GM23338 (cell line): ENCODE measurements around the gene NPDC1. TPM values are rescaled to one million over a fixed set of nuclear protein-coding genes. Genes with fewer than 3 reads are reported as not detected.

ENCODE experiments used
- ATAC-seq: fragments of 200-7000 bp; cut with Tn5 transposase; 3 replicates; pipeline ENCODE4 v1.9.1; 2020
- DNase-seq: peaks from one replicate; pipeline ENCODE4 v3.0.0-alpha.2; 2015; ENCODE audit warnings: low spot score
- H2AFZ ChIP-seq: fragments of 200-600 bp; sonication (generic); 2 replicates; pipeline ENCODE4 v1.8.0; 2016; ENCODE audit warnings: antibody characterized with exemption, mild to moderate bottlenecking, moderate library complexity
- H3F3A ChIP-seq: fragments of 200-600 bp; sonication (generic); replicated peaks from 2 replicates; pipeline ENCODE4 v1.8.0; 2017; ENCODE audit warnings: antibody characterized with exemption, mixed run types, low read depth
- H3K27ac ChIP-seq: fragments of 200-600 bp; sonication (generic); 2 replicates; pipeline ENCODE4 v1.6.1; 2016; ENCODE audit warnings: low read depth
- H3K27me3 ChIP-seq: fragments of 200-600 bp; sonication (generic); 2 replicates; pipeline ENCODE4 v1.8.0; 2016; ENCODE audit warnings: mild to moderate bottlenecking, mixed run types, moderate library complexity; ENCODE audit not compliant: insufficient read depth
- H3K36me3 ChIP-seq: fragments of 200-600 bp; sonication (generic); 2 replicates; pipeline ENCODE4 v1.8.0; 2016; ENCODE audit warnings: mild to moderate bottlenecking; ENCODE audit not compliant: insufficient read depth
- H3K4me1 ChIP-seq: fragments of 200-600 bp; sonication (generic); 2 replicates; pipeline ENCODE4 v1.8.0; 2016; ENCODE audit warnings: mild to moderate bottlenecking, moderate library complexity; ENCODE audit not compliant: insufficient read depth
- H3K4me2 ChIP-seq: fragments of 200-600 bp; sonication (generic); 2 replicates; pipeline ENCODE4 v1.7.1; 2017; ENCODE audit warnings: mixed run types
- H3K4me3 ChIP-seq: fragments of 200-600 bp; sonication (generic); 2 replicates; pipeline ENCODE4 v1.6.1; 2016; ENCODE audit warnings: mixed run types
- H3K79me2 ChIP-seq: fragments of 200-600 bp; sonication (generic); replicated peaks from 2 replicates; pipeline ENCODE4 v1.8.0; 2017; ENCODE audit warnings: mild to moderate bottlenecking; ENCODE audit not compliant: insufficient read depth
- H3K9me2 ChIP-seq: fragments of 200-600 bp; sonication (generic); 2 replicates; pipeline ENCODE4 v1.8.0; 2017; ENCODE audit not compliant: insufficient read depth
- H4K20me1 ChIP-seq: fragments of 200-600 bp; sonication (generic); replicated peaks from 2 replicates; pipeline ENCODE4 v1.8.0; 2017; ENCODE audit warnings: mild to moderate bottlenecking; ENCODE audit not compliant: insufficient read depth
- H3K27ac Mint-ChIP-seq: 2 replicates; pipeline ENCODE4 v1.8.0; 2020; ENCODE audit warnings: inconsistent platforms, mild to moderate bottlenecking, moderate library complexity, mixed read lengths
- H3K27me3 Mint-ChIP-seq: 3 replicates; pipeline ENCODE4 v1.8.0; 2022; ENCODE audit warnings: low read depth, mild to moderate bottlenecking, moderate library complexity, mixed read lengths, inconsistent platforms; ENCODE audit not compliant: insufficient read depth, poor library complexity
- H3K36me3 Mint-ChIP-seq: 3 replicates; pipeline ENCODE4 v1.8.0; 2021; ENCODE audit warnings: low read depth, mild to moderate bottlenecking, inconsistent platforms, moderate library complexity, mixed read lengths
- H3K4me1 Mint-ChIP-seq: 3 replicates; pipeline ENCODE4 v1.8.0; 2020; ENCODE audit warnings: mild to moderate bottlenecking, inconsistent platforms, mixed read lengths
- H3K4me3 Mint-ChIP-seq: 3 replicates; pipeline ENCODE4 v1.8.0; 2021; ENCODE audit warnings: moderate library complexity, mild to moderate bottlenecking, inconsistent platforms, mixed read lengths
- H3K9me3 Mint-ChIP-seq: 3 replicates; pipeline ENCODE4 v1.8.0; 2020; ENCODE audit warnings: moderate library complexity, mild to moderate bottlenecking, inconsistent platforms, mixed read lengths
- EZH2 ChIP-seq: fragments of 200-600 bp; sonication (generic); IDR thresholded peaks from one replicate; pipeline ENCODE4 v1.8.0; 2017; ENCODE audit warnings: antibody characterized with exemption, mild to moderate bottlenecking, low read depth; ENCODE audit not compliant: unreplicated experiment
- EZH2phosphoT487 ChIP-seq: fragments of 200-600 bp; sonication (generic); IDR thresholded peaks from one replicate; pipeline ENCODE4 v1.8.1; 2018; ENCODE audit warnings: antibody characterized with exemption; ENCODE audit not compliant: unreplicated experiment
- JUNB ChIP-seq: IDR thresholded peaks from one replicate; pipeline ENCODE4 v1.6.1; 2016; ENCODE audit warnings: antibody characterized with exemption; ENCODE audit not compliant: unreplicated experiment
- NANOG ChIP-seq: IDR thresholded peaks from 2 replicates; pipeline ENCODE4 v1.6.1; 2016; ENCODE audit warnings: antibody characterized with exemption, borderline replicate concordance
- POLR2AphosphoS5 ChIP-seq: IDR thresholded peaks from 2 replicates; pipeline ENCODE4 v1.6.1; 2016; ENCODE audit warnings: antibody characterized with exemption, low read depth
- REST ChIP-seq: IDR thresholded peaks from one replicate; pipeline ENCODE4 v1.6.1; 2018; ENCODE audit warnings: antibody characterized with exemption; ENCODE audit not compliant: unreplicated experiment
- ZNF331 ChIP-seq: fragments of 250-450 bp; sonication (Bioruptor Pico); IDR thresholded peaks from 2 replicates; pipeline ENCODE4 v1.5.0; 2020; ENCODE audit warnings: low read depth, mild to moderate bottlenecking, moderate library complexity
- ZNF462 ChIP-seq: fragments of 250-450 bp; sonication (Bioruptor Pico); IDR thresholded peaks from 2 replicates; pipeline ENCODE4 v1.5.0; 2020; ENCODE audit warnings: mild to moderate bottlenecking, moderate library complexity
- polyA plus RNA-seq: library from polyadenylated mRNA; unstranded; fragments of >200 nt; fragmentation: Nextera tagmentation; extraction: Ambion mirVana; gene quantifications from 2 replicates; pipeline ENCODE4 v1.2.1, GENCODE V29; 2016
- total RNA-seq: library from RNA; depleted of rRNA; stranded (reverse); fragments of >200 nt; shearing (Covaris generic); gene quantifications from 2 replicates; pipeline ENCODE4 v1.2.3, GENCODE V29; 2014
- TF ChIP-seq, protein P1 (sequence below): IDR thresholded peaks from 2 replicates; pipeline ENCODE4 v1.6.1; 2016; ENCODE audit warnings: antibody characterized with exemption
- TF ChIP-seq, protein P2 (sequence below), 2 experiments: fragments of 200-600 bp in 1 of 2; sonication (generic) in 1 of 2; conservative IDR thresholded peaks; 2 replicates each; pipeline versions ENCODE4 v1.5.1 to v1.6.1; 2016 to 2017; ENCODE audit warnings: antibody characterized with exemption in 2 of 2, low read depth in 2 of 2, mild to moderate bottlenecking in 2 of 2, moderate library complexity in 1 of 2

NPDC1 gene
- total and polyA plus RNA-seq, 2 experiments from 2014 or later, result 34.3 to 35.5 TPM

- DNase-seq (no peak), ATAC-seq (no peak)
- H3K4me3 Mint-ChIP-seq, result no peak overlapping the region
- no peak for TF ChIP-seq JUNB
- TF ChIP-seq, protein P1, sequence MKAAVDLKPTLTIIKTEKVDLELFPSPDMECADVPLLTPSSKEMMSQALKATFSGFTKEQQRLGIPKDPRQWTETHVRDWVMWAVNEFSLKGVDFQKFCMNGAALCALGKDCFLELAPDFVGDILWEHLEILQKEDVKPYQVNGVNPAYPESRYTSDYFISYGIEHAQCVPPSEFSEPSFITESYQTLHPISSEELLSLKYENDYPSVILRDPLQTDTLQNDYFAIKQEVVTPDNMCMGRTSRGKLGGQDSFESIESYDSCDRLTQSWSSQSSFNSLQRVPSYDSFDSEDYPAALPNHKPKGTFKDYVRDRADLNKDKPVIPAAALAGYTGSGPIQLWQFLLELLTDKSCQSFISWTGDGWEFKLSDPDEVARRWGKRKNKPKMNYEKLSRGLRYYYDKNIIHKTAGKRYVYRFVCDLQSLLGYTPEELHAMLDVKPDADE, result no peak
- TF ChIP-seq EZH2phosphoT487, result no peak
- TF ChIP-seq REST, result no peak
- TF ChIP-seq, protein P2, sequence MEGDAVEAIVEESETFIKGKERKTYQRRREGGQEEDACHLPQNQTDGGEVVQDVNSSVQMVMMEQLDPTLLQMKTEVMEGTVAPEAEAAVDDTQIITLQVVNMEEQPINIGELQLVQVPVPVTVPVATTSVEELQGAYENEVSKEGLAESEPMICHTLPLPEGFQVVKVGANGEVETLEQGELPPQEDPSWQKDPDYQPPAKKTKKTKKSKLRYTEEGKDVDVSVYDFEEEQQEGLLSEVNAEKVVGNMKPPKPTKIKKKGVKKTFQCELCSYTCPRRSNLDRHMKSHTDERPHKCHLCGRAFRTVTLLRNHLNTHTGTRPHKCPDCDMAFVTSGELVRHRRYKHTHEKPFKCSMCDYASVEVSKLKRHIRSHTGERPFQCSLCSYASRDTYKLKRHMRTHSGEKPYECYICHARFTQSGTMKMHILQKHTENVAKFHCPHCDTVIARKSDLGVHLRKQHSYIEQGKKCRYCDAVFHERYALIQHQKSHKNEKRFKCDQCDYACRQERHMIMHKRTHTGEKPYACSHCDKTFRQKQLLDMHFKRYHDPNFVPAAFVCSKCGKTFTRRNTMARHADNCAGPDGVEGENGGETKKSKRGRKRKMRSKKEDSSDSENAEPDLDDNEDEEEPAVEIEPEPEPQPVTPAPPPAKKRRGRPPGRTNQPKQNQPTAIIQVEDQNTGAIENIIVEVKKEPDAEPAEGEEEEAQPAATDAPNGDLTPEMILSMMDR (conservative IDR thresholded peaks at IDR 0.05; ENCODE audit: low read depth in 2 of 2), result no peak
- no peak for TF ChIP-seq POLR2AphosphoS5
- no peak for TF ChIP-seq EZH2
- no peak for TF ChIP-seq ZNF462 (CRISPR knock-in tag)
- no peak for TF ChIP-seq NANOG
- TF ChIP-seq ZNF331, result no peak
- no peak overlapping the region for H2AFZ ChIP-seq
- peaks cover 2% of the 10 kb centered on the region; the same call in 1 of the 3 replicates for H3K36me3 Mint-ChIP-seq
- no peak overlapping the region for H3K27ac ChIP-seq
- no peaks in the 10 kb centered on the region for H3K9me3 Mint-ChIP-seq
- H3K27me3 ChIP-seq, result no peaks in the 10 kb centered on the region
- H3K4me1 Mint-ChIP-seq, result no peaks in the 10 kb centered on the region
- no peaks in the 10 kb centered on the region for H3K36me3 ChIP-seq
- no peaks in the 10 kb centered on the region for H3K79me2 ChIP-seq
- H3K4me3 ChIP-seq, result no peak overlapping the region
- no peak overlapping the region for H3K27ac Mint-ChIP-seq
- no peaks in the 10 kb centered on the region for H4K20me1 ChIP-seq
- H3K4me2 ChIP-seq, result no peak overlapping the region
- H3K4me1 ChIP-seq, result no peaks in the 10 kb centered on the region
- no peaks in the 10 kb centered on the region for H3F3A ChIP-seq
- H3K27me3 Mint-ChIP-seq, result peaks cover 2% of the 10 kb centered on the region
- H3K9me2 ChIP-seq, result no peaks in the 10 kb centered on the region
Observed at GRCh38 chr9:137014166-137014565, 31.8 kb downstream of the NPDC1 start.
